ENCODE results near the gene POLRMT. TPM values are rescaled to one million over a fixed set of nuclear protein-coding genes. Genes with fewer than 3 reads are reported as not detected.
"Not testable (repeated sequence)": the region's sequence is repeated elsewhere in the genome, so short reads cannot be mapped to it uniquely, and the experiment has no call there.

The POLRMT gene
- total RNA-seq, 2 donors from 2014 or later: 33.7 to 43.6 TPM

DNA sequence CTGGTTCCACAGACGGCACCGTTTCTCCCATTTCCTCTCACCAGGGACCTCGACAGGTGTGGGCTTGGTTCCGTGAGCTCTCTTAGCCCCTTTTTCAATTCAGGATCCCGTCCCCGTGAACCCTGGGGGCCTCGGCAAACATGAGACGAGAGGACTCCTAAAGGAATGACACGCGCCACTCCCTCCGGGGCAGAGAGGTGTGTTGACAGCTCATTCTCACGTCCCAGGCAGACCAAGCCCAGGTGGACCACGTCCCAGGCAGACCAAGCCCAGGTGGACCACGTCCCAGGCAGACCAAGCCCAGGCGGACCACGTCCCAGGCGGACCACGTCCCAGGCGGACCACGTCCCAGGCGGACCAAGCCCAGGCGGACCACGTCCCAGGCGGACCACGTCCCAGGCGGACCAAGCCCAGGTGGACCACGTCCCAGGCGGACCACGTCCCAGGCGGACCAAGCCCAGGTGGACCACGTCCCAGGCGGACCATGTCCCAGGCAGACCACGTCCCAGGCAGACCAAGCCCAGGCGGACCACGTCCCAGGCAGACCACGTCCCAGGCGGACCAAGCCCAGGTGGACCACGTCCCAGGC, 33.7 kb upstream of the POLRMT start:
- not testable (repeated sequence) for DNase-seq, ATAC-seq
- intact Hi-C loops (cut with DNase I): loop anchor here in 1 of 2 donors (5.0 kb wide), 1 partner anchor 65 kb away; no protein-coding TSS in a partner anchor

DNA sequence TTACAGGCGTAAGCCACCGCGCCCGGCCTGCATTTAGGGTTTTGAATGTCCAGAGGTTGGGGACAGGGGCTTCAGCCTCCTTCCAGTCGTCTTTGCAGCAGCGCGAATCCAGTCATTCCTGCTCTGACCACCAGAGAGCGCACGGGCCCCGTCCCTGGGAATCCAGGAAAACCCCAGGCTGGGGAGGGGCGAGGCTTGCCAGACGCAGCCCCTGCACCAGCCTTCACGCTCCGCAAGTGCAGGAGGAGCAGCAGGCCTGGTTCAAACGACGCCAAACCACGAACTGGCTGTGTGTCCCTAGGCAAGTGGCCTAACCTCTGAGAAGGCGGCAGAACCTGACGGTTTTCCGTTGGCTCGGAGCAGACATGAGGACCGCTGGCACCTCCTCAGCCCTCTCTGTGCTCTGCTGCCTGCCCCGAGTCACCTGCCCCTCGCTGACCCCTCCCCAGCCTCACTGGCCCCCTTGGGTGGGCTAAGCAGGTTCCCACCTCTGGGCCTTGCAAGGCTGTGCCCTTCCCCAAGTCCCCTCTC, 31.6 kb upstream of the POLRMT start:
- DNase-seq (peak; percentile 86), ATAC-seq (peak; percentile 16 to 41)
- intact Hi-C loops (cut with DNase I): loop anchor here (1.0 to 5.0 kb wide), 2 partner anchors 67 to 69 kb away; no protein-coding TSS in a partner anchor

DNA sequence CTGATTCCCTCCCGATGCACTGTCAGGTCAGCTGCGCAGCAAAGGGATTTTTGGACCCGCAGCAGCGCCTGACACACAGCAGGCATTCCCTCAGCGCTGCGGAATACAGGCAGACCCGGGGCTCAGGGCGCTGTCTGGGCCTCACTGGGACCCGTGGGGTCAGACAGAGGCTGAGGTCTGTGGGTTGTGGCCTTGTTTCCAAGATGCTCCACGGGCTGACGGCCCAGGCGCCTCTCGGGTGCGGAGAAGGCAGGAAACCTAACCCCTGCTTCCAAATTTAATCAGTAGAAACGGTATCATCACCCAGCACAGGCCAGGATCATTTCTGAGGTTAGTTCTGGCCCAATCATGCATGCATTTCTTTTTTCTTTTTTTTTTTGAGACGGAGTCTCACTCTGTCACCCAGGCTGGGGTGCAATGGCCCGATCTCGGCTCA, 30.4 kb upstream of the POLRMT start:
- ATAC-seq (peak in 1 of 2 donors; percentile 6), DNase-seq (no peak)
- intact Hi-C loops (cut with DNase I): no loop called here

DNA sequence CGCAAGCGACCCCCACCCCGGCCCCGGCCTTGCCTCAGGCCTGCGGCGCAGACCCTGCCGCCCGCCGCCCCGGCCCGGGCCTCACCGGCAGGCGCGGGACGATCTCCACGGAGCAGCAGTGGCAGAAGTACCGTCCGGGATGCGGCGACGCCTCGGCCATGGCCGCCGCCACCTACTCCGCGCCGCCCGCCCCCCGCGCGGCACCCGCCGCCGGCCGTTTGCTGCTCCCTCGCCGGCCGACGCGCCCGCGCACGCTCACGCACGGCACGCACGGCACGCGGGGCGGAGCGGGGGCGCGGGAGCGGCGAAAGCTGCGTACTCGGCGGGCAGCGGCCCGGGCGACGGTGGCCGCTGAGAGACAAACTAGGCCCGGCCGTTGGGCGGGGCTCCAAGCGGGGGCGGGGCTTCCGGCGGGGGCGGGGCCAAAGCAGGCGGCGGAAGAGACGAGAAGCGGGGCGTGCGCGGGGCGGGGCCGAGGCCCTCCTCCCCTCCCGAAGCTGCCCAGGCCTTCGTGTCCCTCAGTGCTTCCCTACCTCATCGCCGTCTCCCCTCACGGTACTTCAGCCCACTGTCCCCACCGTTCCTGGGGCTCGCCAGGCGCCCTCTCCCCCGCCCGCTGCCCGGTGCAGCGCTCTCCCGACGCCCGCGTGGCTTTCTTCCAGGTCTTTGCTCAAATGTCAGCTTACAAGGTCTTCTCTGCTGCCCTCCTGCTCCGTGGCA, 29.8 kb upstream of the POLRMT start, which contains the start of gene RNF126:
RNF126 (minus strand) TSS at position 253 of the 720 bp plus-strand sequence; CDS start at position 160, 93 bp downstream.
- intact Hi-C loops (cut with DNase I): no loop called here

DNA sequence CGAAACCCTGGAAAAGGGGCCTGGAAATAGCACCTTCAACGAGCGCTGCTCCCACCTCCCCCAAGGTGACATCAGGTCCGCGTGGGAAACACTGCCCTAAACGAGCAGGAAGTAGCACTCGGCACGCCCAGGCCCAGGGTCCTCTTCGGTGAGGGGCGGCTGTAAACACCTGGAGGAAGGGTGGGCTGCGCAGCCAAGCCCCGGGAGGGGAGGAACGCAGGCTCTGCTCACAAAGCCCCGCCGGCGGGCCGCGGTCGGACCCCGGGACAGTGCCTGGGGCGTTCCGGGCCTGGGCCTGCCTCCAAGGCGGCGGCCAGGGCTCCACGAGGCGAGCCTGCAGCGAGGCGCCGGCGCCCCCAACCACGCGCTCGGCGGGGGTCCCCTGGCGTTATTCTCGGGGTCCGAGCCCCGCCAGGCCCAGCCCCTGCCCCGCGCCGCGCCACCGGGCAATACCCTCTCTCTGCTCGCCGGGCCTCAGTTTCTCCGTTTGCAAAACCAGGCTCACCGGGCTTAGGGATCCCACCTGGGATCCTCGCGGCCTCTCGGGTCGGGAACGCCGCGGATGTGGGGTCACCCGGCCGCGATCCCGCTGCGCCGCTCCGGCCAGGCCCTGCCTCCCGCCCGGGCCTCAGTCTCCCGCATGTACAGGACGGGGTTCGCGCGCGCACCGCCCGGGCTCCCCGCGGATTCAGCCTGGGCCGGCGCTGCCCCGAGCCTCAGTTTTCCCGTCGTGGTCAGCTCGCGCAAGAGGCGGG, 29.0 kb upstream of the POLRMT start:
- ATAC-seq (peak; percentile 2 to 9), DNase-seq (peak; percentile 64)
- intact Hi-C loops (cut with DNase I): no loop called here

More for the DNA sequence above, 29.8 kb upstream of the POLRMT start, which contains the start of gene RNF126:
- DNase-seq (peak; percentile 93), ATAC-seq (peak; percentile 81 to 83)

DNA sequence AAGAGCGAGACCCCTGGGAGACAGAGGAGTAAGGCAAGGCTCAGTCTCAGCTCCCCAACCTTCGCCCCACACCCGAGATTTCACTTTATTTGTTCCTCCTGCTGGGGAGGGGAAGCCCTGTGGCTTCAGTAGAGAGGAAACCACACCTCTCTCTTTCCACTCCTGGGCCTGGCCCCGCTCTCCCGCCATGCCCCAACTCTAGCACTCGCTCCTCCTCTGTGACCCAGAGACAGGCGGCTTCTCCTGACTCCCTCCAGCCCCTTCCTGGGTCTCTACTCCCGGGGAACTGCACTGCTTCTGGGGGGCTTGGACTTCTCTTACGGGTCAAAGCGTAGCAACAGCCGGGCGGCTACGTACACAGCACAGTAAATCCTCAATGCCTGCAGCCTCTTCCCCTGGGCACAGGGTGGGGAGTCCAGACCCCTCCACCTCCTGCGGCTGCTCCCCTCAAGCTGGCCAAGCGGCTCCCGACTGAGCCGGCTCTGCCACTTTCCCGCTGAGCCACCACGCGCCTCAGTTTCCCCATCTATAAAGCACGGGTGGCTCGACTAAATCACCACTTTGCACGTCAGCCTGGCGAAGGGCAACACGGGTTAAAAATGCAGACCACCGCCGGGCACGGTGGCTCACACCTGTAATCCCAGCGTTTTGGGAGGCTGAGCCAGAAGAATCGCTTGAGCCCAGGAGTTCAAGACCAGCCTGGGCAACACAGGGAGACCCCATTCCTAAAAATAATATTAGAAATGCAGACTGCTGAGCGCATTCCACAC, 28.3 kb upstream of the POLRMT start:
- intact Hi-C loops (cut with DNase I): no loop called here
- no peak for DNase-seq
- no peak for ATAC-seq

DNA sequence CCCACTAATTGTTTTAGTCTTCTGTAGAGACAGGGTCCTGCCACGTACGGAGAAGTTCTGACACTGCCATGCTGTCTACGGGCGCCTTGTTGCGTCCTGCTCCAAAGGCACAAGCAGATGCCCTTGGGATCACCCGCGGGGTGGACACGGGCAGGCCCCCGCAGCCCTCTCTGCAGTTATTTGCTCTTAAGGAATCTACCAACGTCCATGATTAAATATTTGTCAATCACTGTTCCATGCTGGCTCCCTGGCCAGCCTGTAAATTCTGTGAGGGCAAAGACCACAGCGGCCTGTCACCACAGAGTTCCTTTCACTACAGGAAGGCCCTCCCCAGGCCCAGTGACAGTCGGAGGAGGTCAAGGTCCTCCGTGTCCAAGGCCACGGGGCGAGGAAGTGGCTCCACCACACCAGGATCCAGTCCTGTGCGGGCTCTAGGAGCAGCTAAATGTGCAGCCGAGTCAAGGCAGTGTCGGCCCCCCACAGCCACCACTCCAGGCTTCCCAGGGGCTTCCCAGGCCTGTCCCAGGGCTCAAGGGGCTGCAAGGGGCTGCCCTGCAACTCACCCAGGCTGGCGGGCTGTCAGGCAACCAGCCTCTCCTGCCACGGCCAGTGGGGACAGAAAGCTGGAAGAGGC, 27.6 kb upstream of the POLRMT start:
- DNase-seq: no peak
- no peak for ATAC-seq
- intact Hi-C loops (cut with DNase I): no loop called here

DNA sequence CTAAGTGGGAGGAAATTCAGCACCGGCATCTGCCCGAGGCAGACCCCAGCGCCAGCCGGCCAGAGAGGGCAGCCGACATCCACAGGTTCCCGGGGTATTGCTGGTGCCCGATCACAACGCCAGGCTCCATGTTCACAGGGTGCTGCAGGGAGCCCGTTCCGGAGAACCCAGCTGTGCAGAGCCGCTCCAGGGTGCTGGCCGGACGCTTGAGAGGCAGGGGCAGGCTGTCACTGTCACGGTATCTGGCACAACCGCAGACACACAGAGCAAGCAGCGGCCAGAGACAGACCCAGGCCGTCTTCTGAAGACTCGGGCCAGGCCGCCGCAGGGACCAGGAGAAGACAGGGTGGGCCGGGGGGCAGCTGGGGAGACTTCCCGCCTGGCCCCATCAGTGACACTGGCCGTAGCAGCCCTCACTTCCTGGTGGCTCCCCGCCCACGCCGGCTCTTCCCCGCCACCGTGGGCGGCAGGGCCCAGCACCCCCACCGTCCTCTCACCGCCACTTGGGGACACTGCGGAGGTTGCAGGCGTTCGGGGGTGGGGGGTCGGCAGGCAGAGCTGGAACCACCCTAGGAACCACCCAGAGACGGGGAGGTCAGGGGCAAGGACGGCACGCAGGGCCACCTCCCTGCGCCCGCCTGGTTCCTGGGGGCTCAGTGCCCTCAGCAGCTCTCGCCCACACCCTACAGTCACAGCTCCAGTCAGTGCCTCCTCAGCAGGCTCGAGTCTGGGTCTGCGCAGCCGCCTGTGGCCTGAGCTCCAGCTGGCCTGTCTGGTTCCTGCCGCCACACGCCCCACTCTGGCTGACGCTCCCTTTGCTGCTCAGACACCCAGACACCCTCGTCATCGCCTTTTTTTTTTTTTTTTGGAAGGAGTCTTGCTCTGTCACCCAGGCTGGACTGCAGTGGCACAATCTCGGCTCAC, 25.8 kb upstream of the POLRMT start:
- DNase-seq (peak; percentile 79), ATAC-seq (peak; percentile 54 to 61)
- intact Hi-C loops (cut with DNase I): no loop called here

DNA sequence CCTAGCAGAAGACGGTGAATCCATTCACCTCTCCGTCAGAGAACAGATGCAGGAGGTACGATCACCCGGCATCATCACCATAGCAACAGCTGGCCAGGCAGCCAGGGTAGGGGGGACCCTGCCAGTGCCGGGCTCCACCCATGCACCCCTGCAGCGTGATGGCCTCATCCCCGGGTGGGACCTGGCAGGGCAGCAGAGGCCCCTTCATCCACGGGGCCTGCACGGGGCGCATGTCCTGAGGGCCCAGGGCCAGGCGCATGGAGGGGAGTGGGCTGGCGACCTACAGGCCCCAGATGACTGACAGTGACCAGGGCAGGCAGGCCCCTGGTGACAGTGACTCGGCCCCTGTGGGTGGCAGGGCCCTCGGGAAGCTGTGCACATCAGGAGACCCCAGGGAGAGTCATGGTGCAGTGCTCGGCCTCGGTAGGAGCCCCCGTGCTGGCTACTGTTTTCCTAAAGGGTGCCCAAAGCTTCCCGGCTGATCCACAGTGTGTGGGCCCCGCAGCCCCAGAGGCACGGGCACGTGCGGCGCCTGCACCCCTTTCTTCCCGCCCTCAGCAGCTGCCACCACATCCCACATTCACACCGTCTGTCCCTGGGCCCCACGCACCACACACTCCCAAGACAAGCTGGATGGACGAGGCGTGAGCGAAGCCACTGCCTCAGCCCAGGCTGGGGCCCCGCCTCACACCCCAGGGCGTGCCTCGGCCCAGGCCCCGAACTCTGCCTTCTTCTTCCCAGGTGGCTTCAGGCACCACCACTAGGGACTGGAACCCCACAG, 24.9 kb upstream of the POLRMT start:
- no peak for DNase-seq
- ATAC-seq: no peak
- intact Hi-C loops (cut with DNase I): no loop called here

DNA sequence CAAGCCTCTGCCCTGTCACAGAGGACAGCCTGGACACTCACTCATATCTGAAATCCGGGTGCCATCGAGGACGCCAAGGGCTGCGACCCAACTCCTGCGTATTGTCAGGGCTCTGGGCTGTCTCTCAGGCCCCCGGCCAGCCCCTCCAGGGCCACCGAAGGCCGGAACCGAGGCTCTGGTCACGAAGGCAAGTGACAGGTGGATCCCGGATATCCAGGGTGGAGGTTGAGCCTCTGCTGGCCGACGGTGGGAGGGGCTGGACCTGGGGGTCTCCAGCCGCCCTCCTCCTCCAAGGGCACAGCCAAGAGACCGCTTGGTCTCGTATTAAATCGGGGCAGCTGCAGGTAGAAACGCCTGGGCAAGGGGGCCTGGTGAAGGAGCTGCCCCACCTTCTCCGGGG, 24.3 kb upstream of the POLRMT start:
- intact Hi-C loops (cut with DNase I): no loop called here
- ATAC-seq: no peak
- no peak for DNase-seq

DNA sequence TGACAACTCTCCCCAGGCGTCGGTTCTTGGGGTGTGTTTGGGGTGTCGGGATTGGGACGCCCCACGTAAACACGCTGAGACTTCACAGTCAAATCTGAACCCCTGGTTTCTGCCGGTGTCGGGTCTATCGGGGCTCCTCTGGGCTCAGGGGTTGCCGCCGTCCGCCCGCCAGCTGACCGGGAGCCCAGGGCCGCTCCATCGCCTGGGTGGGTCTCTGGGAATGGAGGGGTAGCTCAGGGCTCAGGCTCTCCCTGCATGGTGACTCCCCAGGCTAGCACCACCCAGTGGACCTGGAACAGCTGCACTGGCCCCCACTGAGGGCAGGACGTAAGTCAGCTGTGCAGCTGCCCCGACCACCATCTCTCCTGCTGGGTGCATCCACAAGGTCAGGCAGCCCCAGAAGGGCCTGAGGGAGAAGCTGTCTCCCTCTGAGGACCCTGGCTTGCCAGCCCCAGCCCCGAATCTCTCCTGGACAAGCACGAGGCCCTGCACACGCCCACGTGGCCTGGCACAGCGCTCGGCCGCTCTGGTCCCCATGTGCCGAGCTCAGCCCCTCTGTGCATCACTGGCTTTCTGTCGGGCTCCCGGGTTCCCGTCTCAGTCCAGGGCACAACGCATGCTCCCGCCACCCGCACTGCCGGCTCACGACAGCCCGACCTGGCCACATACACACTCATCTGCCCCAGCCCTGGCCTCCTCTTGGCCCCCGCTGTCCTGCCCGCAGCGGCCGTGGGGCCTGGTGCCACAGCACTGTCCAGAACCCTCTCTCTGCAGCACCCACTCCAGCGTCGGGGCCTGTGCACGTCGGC, 23.6 kb upstream of the POLRMT start:
- DNase-seq (no peak), ATAC-seq (no peak)
- intact Hi-C loops (cut with DNase I): no loop called here

DNA sequence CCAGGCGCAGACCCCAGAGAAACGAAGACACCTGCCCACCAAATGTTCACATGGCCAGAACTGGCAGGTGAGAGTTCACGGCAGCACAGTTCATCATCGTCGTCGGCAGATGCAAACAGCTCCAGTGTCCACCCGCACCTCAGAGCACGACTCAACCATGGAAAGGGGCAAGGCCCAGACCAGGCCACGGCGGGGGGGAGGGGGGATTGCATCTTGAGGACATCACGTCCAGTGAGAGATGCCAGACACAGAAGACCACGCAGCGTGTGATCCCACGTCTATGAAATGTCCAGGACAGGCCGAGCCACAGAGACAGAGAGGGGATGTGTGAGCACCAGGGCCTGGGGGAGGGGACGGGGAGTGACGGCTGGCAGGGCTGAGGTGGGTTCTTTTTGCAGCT, 22.4 kb upstream of the POLRMT start:
- DNase-seq: no peak
- intact Hi-C loops (cut with DNase I): no loop called here
- ATAC-seq: no peak

DNA sequence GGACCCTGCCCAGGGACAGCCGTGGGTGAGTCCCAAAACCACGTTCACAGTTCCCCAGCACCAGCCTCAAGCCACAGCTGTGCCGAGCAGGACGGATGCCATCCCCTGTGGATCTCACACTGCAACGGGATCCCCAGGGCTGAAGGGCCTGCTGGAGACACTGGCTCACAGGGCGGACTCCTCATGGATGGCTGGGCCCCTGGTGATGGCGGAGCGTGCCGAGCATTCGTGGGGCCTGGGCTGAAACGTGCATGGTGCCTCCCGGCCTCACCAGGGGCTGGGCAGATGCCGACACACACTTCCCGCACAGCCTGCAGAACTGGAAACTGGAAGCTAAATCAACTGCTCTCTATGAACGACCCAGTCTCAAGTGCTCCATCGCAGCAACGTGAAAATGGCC, 20.1 kb upstream of the POLRMT start:
- no peak for ATAC-seq
- intact Hi-C loops (cut with DNase I): no loop called here
- no peak for DNase-seq

DNA sequence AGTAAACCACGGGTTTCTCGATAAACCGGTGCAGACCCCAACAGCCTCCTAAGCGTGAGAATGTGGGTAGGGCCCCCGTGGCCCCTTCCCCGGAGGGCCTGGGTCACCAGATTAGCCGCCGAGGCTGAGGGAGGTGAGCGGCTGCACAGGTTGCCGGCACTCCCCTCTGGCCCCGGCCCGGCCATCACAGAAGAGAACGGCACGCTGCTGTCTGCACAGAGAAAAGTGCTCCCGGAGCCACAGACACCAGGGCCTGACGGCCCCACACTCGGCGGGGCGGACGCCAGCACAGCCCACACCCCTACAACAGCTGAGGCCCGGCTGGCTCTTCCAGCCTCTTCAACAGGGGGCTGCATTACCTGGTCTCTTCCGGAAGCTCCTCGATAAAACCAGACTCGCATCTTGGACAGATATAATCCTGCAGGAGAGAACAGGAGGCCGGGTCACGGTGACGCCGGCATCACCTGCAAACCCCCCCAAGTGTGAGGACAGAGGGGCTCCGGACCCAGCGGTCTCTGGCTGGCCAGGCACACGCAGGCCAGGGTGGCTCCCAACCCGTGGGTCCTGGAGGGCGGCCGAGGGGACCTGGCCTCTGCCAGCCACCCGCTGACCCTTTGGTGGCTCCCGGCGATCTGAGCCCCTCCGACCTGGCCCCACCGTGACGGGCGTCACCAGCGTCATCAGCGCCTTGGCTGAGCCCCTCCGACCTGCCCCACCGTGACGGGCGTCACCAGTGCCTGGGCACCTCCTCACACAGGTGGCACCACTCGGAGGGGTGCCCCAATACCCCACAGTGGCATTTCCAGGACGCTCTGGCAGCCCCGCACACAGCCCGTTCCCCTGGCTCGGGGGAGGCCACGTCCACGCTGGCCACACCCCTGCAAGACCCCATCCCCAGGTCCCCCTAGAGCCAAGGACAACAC, 19.4 kb upstream of the POLRMT start:
- DNase-seq (no peak), ATAC-seq (no peak)
- intact Hi-C loops (cut with DNase I): no loop called here

DNA sequence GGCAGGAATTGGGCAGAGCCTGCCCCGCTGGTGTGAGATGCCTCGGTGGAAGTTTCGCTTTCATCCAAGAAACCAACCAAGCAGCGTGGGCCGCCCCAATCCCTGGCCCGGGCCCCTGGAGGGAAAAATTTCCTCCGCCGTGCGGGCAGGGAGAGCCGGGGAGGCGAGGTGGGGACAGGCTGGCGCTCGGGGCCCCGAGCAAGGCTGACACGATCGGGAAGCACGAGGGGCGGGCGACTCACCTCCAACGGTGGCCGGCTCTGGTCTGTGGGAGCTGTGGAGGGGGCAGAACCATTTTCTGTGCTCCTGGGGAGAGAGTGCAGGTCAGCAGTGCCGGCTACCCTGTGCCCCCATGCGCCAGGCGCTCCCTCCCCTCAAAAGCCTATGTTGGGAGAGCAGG, 18.7 kb upstream of the POLRMT start:
- no peak for ATAC-seq
- no peak for DNase-seq
- intact Hi-C loops (cut with DNase I): no loop called here
